OCI-LY3 (cell line): Measurements from ENCODE around the gene BEX3.

ENCODE experiments used
- CTCF ChIP-seq: fragments of 200-600, 300-600 bp; sonication (generic); IDR thresholded peaks from 2 replicates; pipeline ENCODE4 v1.5.1; 2014; ENCODE audit warnings: antibody characterized with exemption, low read length, low read depth
- EZH2phosphoT487 ChIP-seq: fragments of 200-600 bp; shearing (Covaris generic); IDR thresholded peaks from 2 replicates; pipeline ENCODE4 v1.6.1; 2018; ENCODE audit warnings: antibody characterized with exemption, mixed run types, low read depth

DNA sequence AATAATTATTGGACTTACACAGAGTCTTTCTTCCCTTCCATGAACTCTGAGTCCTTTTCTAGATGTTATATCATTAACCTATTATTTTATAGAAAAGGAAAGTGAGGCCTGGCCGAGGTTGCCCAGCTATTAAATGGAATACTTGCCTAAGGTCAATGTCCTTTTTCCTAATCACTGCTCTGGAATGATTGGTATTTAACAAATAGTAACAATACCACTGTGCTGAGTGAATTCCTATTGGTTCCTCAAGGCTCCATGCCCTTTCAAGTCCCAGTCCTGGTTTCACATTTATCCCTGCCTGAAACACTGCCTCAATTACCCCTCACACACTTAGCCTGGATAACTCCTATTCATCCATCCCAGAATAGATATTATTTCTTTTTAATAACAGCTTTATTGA lies 13.9 kb upstream of the BEX3 start:
- TF ChIP-seq CTCF (no peak), EZH2phosphoT487 (no peak)
